PFSK-1 (cell line): ENCODE measurements around the gene SYF2.

ENCODE experiments used
- FOXP2 ChIP-seq: optimal IDR thresholded peaks from 2 replicates; pipeline ENCODE3; 2011; ENCODE audit warnings: borderline replicate concordance, control low read depth, inconsistent platforms; ENCODE audit not compliant: insufficient read depth; ENCODE audit errors: extremely low read length, extremely low read depth
- POLR2AphosphoS5 ChIP-seq: IDR thresholded peaks from 2 replicates; pipeline ENCODE4 v1.6.1; 2012; ENCODE audit warnings: low read depth, mild to moderate bottlenecking, control low read depth, low read length, moderate library complexity
- SIN3A ChIP-seq: IDR thresholded peaks from 2 replicates; pipeline ENCODE4 v1.6.1; 2012; ENCODE audit warnings: mild to moderate bottlenecking, low read length, moderate library complexity, borderline replicate concordance; ENCODE audit not compliant: insufficient read depth
- TAF1 ChIP-seq: IDR thresholded peaks from 2 replicates; pipeline ENCODE4 v1.6.1; 2012; ENCODE audit warnings: low read length, control low read depth, borderline replicate concordance; ENCODE audit not compliant: insufficient read depth
- TF ChIP-seq, protein P1 (sequence below), 2 experiments: IDR thresholded peaks; 2 replicates each; pipeline versions ENCODE4 v1.6.1 to v1.8.0; 2011 to 2012; ENCODE audit warnings: low read depth in 2 of 2, low read length in 2 of 2, control low read depth in 1 of 2, inconsistent platforms in 1 of 2, mild to moderate bottlenecking in 1 of 2, moderate library complexity in 1 of 2; ENCODE audit not compliant: insufficient read depth in 1 of 2

The SYF2 gene

DNA sequence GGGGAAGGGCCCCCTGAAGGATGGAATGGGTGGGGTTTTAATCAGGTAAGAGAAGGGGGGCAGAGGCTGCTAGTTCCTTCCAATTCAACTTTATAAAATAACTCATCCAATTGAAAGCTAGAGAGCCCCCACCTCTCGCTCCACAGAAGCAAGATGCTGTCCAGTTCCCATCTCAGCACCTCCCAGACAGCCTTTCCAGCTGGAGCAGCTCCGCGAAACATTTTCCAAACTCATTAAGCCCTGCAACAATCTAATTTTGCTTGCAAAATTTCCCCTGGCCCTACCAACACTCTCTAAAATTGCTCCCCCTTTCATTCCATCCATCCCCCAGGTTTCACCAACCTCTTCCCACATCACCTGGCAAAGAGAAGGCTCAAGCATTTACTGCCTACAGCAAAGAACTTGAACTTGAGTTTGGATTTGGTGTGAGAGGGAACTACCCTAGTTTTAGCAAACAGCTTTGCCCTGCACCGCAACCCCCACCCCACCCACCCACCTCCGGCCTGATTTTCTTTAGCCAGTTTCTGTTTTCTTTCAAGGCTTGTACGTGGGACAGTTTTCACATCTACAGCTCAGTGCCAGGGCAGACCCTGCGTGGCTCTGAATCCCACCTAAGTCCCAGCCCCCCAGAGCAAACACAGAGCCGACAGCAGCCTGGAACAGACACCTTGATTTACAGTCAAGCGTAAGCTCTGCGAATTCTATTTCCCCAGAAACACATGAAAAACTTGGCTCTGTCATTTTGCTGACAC is 46.7 kb downstream of the SYF2 start:
- TF ChIP-seq, protein P1, sequence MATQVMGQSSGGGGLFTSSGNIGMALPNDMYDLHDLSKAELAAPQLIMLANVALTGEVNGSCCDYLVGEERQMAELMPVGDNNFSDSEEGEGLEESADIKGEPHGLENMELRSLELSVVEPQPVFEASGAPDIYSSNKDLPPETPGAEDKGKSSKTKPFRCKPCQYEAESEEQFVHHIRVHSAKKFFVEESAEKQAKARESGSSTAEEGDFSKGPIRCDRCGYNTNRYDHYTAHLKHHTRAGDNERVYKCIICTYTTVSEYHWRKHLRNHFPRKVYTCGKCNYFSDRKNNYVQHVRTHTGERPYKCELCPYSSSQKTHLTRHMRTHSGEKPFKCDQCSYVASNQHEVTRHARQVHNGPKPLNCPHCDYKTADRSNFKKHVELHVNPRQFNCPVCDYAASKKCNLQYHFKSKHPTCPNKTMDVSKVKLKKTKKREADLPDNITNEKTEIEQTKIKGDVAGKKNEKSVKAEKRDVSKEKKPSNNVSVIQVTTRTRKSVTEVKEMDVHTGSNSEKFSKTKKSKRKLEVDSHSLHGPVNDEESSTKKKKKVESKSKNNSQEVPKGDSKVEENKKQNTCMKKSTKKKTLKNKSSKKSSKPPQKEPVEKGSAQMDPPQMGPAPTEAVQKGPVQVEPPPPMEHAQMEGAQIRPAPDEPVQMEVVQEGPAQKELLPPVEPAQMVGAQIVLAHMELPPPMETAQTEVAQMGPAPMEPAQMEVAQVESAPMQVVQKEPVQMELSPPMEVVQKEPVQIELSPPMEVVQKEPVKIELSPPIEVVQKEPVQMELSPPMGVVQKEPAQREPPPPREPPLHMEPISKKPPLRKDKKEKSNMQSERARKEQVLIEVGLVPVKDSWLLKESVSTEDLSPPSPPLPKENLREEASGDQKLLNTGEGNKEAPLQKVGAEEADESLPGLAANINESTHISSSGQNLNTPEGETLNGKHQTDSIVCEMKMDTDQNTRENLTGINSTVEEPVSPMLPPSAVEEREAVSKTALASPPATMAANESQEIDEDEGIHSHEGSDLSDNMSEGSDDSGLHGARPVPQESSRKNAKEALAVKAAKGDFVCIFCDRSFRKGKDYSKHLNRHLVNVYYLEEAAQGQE (IDR thresholded peaks at IDR 0.05; ENCODE audit: insufficient read depth in 1 of 2, low read depth in 2 of 2, low read length in 2 of 2) = no peak
- no peak for TF ChIP-seq TAF1
- no peak for TF ChIP-seq SIN3A
- TF ChIP-seq POLR2AphosphoS5 = no peak
- no peak for TF ChIP-seq FOXP2

DNA sequence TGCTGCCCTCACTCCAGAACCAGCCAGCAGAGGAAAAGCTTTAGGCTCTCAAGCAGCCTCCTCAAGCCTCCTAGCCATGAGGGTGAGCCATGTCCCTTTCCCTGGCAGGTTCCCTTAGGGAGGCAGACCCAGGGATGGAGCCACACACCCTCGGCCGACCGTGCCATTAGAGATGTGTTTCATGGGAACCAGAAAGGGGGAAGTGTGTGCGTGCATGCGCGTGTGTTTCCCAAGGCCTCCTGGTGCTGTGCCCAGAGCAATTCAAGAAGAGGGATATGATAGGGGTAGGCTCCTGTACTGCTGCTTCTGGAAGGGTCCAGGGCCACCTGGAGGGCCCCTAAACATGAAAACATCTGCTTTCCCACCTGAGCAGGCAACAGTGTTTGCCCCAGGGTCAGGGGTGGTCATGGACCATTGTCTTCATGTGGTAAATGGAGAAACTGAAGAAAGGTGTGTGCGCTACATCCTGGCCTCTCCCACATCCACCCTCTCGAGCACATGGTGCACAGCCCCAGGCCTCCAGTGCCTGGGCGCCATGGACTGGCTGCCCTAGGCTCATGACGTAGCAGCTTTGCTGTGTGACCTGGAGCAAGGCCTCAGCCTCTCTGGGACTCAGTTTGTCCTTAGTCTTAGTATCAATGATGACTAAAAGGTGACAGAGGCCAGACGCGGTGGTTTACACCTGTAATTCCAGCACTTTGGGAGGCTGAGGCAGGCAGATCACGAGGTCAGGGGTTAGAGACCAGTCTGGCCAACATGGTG is 48.1 kb downstream of the SYF2 start:
- TF ChIP-seq FOXP2 (no peak), TAF1 (no peak), POLR2AphosphoS5 (no peak), SIN3A (no peak)
- TF ChIP-seq, protein P1 (IDR thresholded peaks at IDR 0.05; ENCODE audit: insufficient read depth in 1 of 2, low read depth in 2 of 2, low read length in 2 of 2) = no peak

GRCh38 chr1:25183126-25183980 is 48.9 kb downstream of the SYF2 start:
- TF ChIP-seq, protein P1 (IDR thresholded peaks at IDR 0.05; ENCODE audit: insufficient read depth in 1 of 2, low read depth in 2 of 2, low read length in 2 of 2) = no peak
- no peak for TF ChIP-seq TAF1

GRCh38 chr1:25182629-25183028 is 49.7 kb downstream of the SYF2 start:
- TF ChIP-seq TAF1 = no peak
- no peak for TF ChIP-seq SIN3A
- TF ChIP-seq FOXP2 = no peak
- TF ChIP-seq POLR2AphosphoS5 = no peak
- TF ChIP-seq, protein P1 (IDR thresholded peaks at IDR 0.05; ENCODE audit: insufficient read depth in 1 of 2, low read depth in 2 of 2, low read length in 2 of 2) = no peak
